Measurements from ENCODE around the gene XYLB.

The XYLB gene

GRCh38 chr3:38314112-38314763 is 32.3 kb upstream of the XYLB start:
- TF ChIP-seq CEBPB (IDR thresholded peaks at IDR 0.05) (no peak), YY1 (IDR thresholded peaks at IDR 0.05; ENCODE audit: low read depth) (no peak), NFIC (IDR thresholded peaks at IDR 0.05) (no peak), MAX (IDR thresholded peaks at IDR 0.05) (no peak), USF1 (IDR thresholded peaks at IDR 0.05) (no peak), RAD21 (IDR thresholded peaks at IDR 0.05; ENCODE audit: low read depth) (no peak), TEAD4 (IDR thresholded peaks at IDR 0.05) (no peak), TCF12 (IDR thresholded peaks at IDR 0.05; ENCODE audit: low read depth) (no peak), FOXM1 (IDR thresholded peaks at IDR 0.05; ENCODE audit: borderline replicate concordance, low read depth) (no peak), TAF1 (IDR thresholded peaks at IDR 0.05; ENCODE audit: low read depth) (no peak), EP300 (IDR thresholded peaks at IDR 0.05; ENCODE audit: borderline replicate concordance) (no peak), REST (IDR thresholded peaks at IDR 0.05; ENCODE audit: low read depth) (no peak), ZBTB7A (IDR thresholded peaks at IDR 0.05; ENCODE audit: low read depth) (no peak), EGR1 (IDR thresholded peaks at IDR 0.05) (no peak)

GRCh38 chr3:38314764-38315487 is 31.7 kb upstream of the XYLB start:
- TF ChIP-seq TAF1 (IDR thresholded peaks at IDR 0.05; ENCODE audit: low read depth): no peak
- no peak for TF ChIP-seq EGR1 (IDR thresholded peaks at IDR 0.05)
- TF ChIP-seq TCF12 (IDR thresholded peaks at IDR 0.05; ENCODE audit: low read depth): no peak
- no peak for TF ChIP-seq MAX (IDR thresholded peaks at IDR 0.05)
- TF ChIP-seq CREB1 (IDR thresholded peaks at IDR 0.05; ENCODE audit: low read depth): no peak
- no peak for TF ChIP-seq REST (IDR thresholded peaks at IDR 0.05; ENCODE audit: low read depth)
- no peak for TF ChIP-seq YY1 (IDR thresholded peaks at IDR 0.05; ENCODE audit: low read depth)
- TF ChIP-seq FOXM1 (IDR thresholded peaks at IDR 0.05; ENCODE audit: borderline replicate concordance, low read depth): no peak
- no peak for TF ChIP-seq ZBTB7A (IDR thresholded peaks at IDR 0.05; ENCODE audit: low read depth)

GRCh38 chr3:38315488-38316230 is 30.9 kb upstream of the XYLB start:
- TF ChIP-seq FOXM1 (IDR thresholded peaks at IDR 0.05; ENCODE audit: borderline replicate concordance, low read depth) (no peak), NFIC (IDR thresholded peaks at IDR 0.05) (no peak), CEBPB (IDR thresholded peaks at IDR 0.05) (no peak), RAD21 (IDR thresholded peaks at IDR 0.05; ENCODE audit: low read depth) (no peak), TEAD4 (IDR thresholded peaks at IDR 0.05) (no peak), TCF12 (IDR thresholded peaks at IDR 0.05; ENCODE audit: low read depth) (no peak), REST (IDR thresholded peaks at IDR 0.05; ENCODE audit: low read depth) (no peak), EP300 (IDR thresholded peaks at IDR 0.05; ENCODE audit: borderline replicate concordance) (no peak), ZBTB7A (IDR thresholded peaks at IDR 0.05; ENCODE audit: low read depth) (no peak), TAF1 (IDR thresholded peaks at IDR 0.05; ENCODE audit: low read depth) (no peak), YY1 (IDR thresholded peaks at IDR 0.05; ENCODE audit: low read depth) (no peak), MAX (IDR thresholded peaks at IDR 0.05) (no peak), USF1 (IDR thresholded peaks at IDR 0.05) (no peak), CREB1 (IDR thresholded peaks at IDR 0.05; ENCODE audit: low read depth) (no peak), EGR1 (IDR thresholded peaks at IDR 0.05) (no peak)

Measured in Ishikawa (cell line).